Upper lobe of right lung (tissue), 1 donor: ENCODE results near the gene MAP7. TPM values are rescaled to one million over a fixed set of nuclear protein-coding genes. Genes with fewer than 3 reads are reported as not detected.

Experiments used
- ATAC-seq: fragments of 200-7000 bp; cut with Tn5 transposase; one replicate; pipeline ENCODE4 v1.9.1; 2020; ENCODE audit warnings: mild to moderate bottlenecking, moderate library complexity
- DNase-seq: peaks from one replicate; pipeline ENCODE4 v3.0.0-alpha.2; 2020
- H3K27ac ChIP-seq: fragments of 200-600 bp; one replicate; pipeline ENCODE4 v1.8.0; 2022
- H3K27me3 ChIP-seq: fragments of 200-600 bp; one replicate; pipeline ENCODE4 v1.8.0; 2022; ENCODE audit warnings: mild to moderate bottlenecking
- H3K36me3 ChIP-seq: fragments of 200-600 bp; one replicate; pipeline ENCODE4 v1.8.0; 2022
- H3K4me1 ChIP-seq: fragments of 200-600 bp; one replicate; pipeline ENCODE4 v1.8.0; 2022
- H3K4me3 ChIP-seq: fragments of 200-600 bp; one replicate; pipeline ENCODE4 v1.8.0; 2022; ENCODE audit warnings: mild to moderate bottlenecking
- H3K9me3 ChIP-seq: fragments of 200-600 bp; one replicate; pipeline ENCODE4 v1.8.0; 2022
- intact Hi-C: fragments of 100-400 bp; cut with DNase I; formaldehyde crosslinking; loops from one replicate; pipeline ENCODE4 v1.11.0; 2022
- long read RNA-seq: library from polyadenylated mRNA; unstranded; transcript quantifications from one replicate; pipeline ENCODE4 v2.0.0, GENCODE V29; 2021
- total RNA-seq: library from RNA; stranded (reverse); fragmentation: NEBNext Ultra II Directional; extraction: Animal tissue kit (Norgen Biotek cat#: 25700); gene quantifications from one replicate; pipeline ENCODE4 v1.2.1, GENCODE V29; 2021
- TF ChIP-seq, protein P1 (sequence below): fragments of 200-600 bp; IDR thresholded peaks from one replicate; pipeline ENCODE4 v1.8.0; 2022; ENCODE audit warnings: antibody characterized with exemption
- donor health status: DM: no; HTN: yes; CAD: no; lungs with severe emphysema.

MAP7 gene
- total RNA-seq, result 23.2 TPM
- long read RNA-seq, full-length matches to known transcripts, result 39 of 49 reads
- long read RNA-seq, partial matches to known transcripts, result 9 of 49 reads
- long read RNA-seq, other reads (novel, unspliced or antisense), result 1 of 49 reads

GRCh38 chr6:136550330-136551071, at the start of gene MAP7:
Gene MAP7, minus strand, starts transcription at chr6:136550422. Its CDS starts 14 bp downstream, at chr6:136550408.
- H3K4me3 ChIP-seq, result peak within 1 kb of the TSS; percentile 69
- no peaks in the 10 kb centered on the region for H3K9me3 ChIP-seq
- intact Hi-C loops, result no loop called here
- ATAC-seq (peak; percentile 98), DNase-seq (peak; percentile 96)
- TF ChIP-seq, protein P1, sequence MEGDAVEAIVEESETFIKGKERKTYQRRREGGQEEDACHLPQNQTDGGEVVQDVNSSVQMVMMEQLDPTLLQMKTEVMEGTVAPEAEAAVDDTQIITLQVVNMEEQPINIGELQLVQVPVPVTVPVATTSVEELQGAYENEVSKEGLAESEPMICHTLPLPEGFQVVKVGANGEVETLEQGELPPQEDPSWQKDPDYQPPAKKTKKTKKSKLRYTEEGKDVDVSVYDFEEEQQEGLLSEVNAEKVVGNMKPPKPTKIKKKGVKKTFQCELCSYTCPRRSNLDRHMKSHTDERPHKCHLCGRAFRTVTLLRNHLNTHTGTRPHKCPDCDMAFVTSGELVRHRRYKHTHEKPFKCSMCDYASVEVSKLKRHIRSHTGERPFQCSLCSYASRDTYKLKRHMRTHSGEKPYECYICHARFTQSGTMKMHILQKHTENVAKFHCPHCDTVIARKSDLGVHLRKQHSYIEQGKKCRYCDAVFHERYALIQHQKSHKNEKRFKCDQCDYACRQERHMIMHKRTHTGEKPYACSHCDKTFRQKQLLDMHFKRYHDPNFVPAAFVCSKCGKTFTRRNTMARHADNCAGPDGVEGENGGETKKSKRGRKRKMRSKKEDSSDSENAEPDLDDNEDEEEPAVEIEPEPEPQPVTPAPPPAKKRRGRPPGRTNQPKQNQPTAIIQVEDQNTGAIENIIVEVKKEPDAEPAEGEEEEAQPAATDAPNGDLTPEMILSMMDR, result peak; percentile 82
- H3K36me3 ChIP-seq, result no peaks in the 10 kb centered on the region
- H3K4me1 ChIP-seq, result peaks cover 12% of the 10 kb centered on the region
- H3K27ac ChIP-seq, result peak within 1 kb of the TSS; percentile 63
- H3K27me3 ChIP-seq, result peaks cover 7% of the 10 kb centered on the region

DNA sequence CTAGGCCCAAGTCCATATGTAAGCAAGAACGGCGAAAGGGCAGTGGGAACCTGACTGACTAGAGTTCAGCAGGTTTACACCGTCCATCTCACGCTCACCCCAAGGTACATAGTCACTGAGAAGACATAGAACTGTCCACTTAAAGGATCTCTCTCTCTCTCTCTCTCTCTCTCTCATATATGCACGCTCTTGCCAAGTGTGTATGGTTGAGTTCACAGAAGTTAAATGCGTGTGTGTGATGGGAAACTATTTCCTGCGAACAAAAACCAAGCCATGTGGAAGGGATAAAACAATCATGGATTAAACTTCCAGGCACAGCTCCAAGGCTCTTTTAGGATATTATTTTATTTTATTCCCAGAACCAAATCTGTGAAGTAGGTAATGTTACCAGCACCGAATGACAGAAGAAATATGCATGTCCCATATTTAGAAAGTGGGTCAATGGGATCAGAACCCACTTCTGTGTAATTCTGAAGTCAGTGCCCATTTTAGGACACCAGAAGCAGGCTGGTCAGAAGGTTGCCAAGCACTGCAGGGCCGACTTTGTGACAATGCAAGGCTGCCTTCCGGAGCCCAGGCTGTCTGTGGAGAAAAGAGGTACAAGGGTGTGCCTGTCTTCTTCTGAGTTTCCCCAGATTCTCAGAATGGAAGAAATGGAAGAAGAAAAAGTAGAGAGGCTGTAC, 49.2 kb upstream of the MAP7 start:
- H3K4me3 ChIP-seq, result no peak overlapping the region
- TF ChIP-seq, protein P1, result no peak
- no peak overlapping the region for H3K27ac ChIP-seq
- H3K27me3 ChIP-seq, result no peaks in the 10 kb centered on the region
- ATAC-seq, result no peak
- DNase-seq, result no peak
- H3K9me3 ChIP-seq, result no peaks in the 10 kb centered on the region
- peaks cover 3% of the 10 kb centered on the region for H3K4me1 ChIP-seq
- intact Hi-C loops, result no loop called here
- H3K36me3 ChIP-seq, result peaks cover 32% of the 10 kb centered on the region

- no peak for DNase-seq
- intact Hi-C loops, result no loop called here
- Histone ChIP-seq H3K36me3 (peaks cover 18% of the 10 kb centered on the region), H3K27ac (no peak overlapping the region), H3K4me3 (no peak overlapping the region), H3K4me1 (peaks cover 14% of the 10 kb centered on the region), H3K27me3 (no peaks in the 10 kb centered on the region), H3K9me3 (no peaks in the 10 kb centered on the region)
- ATAC-seq, result no peak
- TF ChIP-seq, protein P1, result no peak
Measured at GRCh38 chr6:136598048-136598447, 47.8 kb upstream of the MAP7 start.

GRCh38 chr6:136594671-136595070, 44.4 kb upstream of the MAP7 start:
- intact Hi-C loops, result no loop called here
- H3K27ac ChIP-seq, result no peak overlapping the region

DNA sequence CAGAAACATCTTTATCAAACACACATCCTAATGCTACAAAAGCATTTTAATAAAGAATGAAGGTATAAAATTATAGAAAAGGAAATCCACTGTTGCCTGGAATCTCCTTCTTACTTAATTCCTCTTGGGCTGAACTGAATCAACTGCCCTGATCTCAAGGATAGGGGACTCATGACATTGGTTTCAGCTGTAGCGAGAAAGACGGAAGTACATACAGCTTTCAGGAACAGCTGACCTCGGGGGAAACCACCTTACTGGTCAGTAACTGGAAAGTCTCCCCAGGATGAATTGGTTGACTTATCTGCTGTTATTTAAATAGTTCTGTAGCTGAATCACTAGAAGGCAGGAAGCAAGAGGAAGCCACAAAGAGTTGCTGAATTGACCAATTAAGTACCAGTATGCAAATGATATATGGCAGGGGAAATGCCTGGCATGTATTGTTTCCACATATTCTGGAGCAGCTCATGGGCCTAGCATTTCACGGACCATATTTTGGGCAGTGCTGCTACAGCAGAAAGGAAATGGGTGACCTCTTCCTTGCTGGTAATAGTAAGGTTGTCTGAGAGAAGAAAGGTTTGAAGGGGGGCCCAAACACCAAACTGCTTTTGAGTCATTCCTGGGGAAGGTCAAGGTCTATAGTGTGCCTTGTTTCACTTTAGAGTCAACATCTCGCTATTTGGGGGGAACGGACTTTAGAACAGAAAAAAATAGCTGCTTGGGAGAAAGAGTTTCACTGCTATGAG, 43.7 kb upstream of the MAP7 start:
- TF ChIP-seq, protein P1, result no peak
- intact Hi-C loops, result no loop called here
- no peak overlapping the region for H3K4me3 ChIP-seq
- no peaks in the 10 kb centered on the region for H3K9me3 ChIP-seq
- H3K4me1 ChIP-seq, result peaks cover 14% of the 10 kb centered on the region
- peaks cover 41% of the 10 kb centered on the region for H3K36me3 ChIP-seq
- H3K27me3 ChIP-seq, result no peaks in the 10 kb centered on the region
- ATAC-seq, result peak; percentile 93
- H3K27ac ChIP-seq, result peak overlapping the region; percentile 52
- no peak for DNase-seq

More at GRCh38 chr6:136594671-136595070, 44.4 kb upstream of the MAP7 start:
- Histone ChIP-seq H3K4me1 (peaks cover 14% of the 10 kb centered on the region), H3K36me3 (peaks cover 37% of the 10 kb centered on the region), H3K4me3 (no peak overlapping the region), H3K27me3 (no peaks in the 10 kb centered on the region), H3K9me3 (no peaks in the 10 kb centered on the region)
- DNase-seq (no peak), ATAC-seq (no peak)
- TF ChIP-seq, protein P1, result no peak
